NCI-H1694 (cell line): ENCODE measurements around the gene CEP97.
A peak's percentile ranks its signal among the peaks of the same experiment; 100 is the strongest.
"Not testable (repeated sequence)": the region's sequence is repeated elsewhere in the genome, so short reads cannot be mapped to it uniquely, and the experiment has no call there.

ENCODE experiments used
- DNase-seq: peaks from one replicate; lab custom pipeline; 2025; lab: John Stamatoyannopoulos, UW

The CEP97 gene

GRCh38 chr3:101762041-101762646 lies 37.7 kb downstream of the CEP97 start:
- DNase-seq = no peak

GRCh38 chr3:101777745-101778281 lies 53.4 kb downstream of the CEP97 start:
- DNase-seq = not testable (repeated sequence)

DNA sequence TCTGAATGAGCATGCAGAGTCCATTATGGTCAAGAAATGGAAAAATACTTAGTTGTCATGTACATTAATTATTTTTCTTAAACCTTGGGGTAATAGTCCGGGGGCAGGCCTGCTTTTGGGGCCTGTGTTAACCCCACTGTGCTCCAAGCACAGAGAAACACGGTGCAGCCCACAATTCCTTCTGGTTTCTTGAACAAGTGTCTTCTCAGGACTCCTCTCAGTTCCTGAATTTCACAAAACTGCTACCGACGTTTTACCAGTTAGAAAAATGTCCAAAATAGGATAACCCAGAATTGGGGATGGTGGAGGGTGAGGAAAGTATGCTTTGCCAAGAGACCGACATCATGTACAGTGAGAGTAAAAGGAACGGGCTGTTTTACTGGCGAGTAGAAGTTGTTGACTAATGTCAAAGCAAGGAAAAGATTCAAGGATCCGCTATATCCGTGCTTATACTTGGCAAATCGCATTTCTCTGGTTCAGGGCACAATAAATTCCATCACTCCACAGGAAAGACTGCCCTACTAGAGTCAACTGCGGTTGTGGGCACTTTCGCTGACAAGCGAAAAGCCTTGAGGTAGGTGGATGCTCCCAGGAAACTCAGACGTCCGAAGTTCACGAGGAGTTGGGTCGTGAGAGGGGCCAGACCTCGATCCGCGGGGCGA lies 54.1 kb downstream of the CEP97 start:
- DNase-seq = no peak

DNA sequence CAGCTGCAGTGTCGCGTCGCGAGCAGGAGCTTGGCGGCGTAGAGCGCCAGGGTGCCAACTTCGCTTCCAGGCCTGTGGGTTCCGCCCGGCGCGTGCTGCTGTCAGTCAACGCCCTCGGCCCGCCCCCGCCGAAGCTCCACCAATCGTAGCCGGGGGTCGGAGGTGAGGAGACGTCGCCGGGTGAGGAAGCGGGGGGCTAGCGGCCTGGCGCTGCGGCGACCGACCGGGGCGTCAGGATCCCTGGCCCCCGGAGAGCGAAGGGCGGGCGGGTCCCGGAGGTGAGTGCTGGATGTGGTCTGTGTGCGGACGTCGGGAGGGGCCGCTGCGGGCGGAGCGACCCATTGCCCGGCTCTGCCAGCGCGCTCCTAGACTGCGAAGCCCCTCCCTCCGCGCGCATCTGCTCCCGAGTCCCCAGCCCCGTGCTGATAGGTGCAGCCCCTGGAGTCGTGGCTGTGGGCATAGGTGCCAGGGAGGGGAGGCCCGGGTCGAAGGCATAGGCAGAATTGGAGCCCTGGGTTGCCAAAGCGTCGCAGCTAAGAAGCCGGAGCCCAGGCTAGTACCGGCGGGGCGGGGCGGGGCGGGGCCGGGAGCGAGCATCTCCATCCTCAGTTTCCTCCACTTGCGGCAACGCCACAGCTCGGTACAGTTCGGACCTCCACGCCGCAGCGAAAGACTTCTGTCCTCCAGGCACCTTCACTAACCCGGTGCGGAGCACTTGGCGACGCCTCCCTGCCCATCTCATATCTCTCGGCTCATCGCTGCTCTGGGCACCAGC lies 54.8 kb downstream of the CEP97 start, which contains the start of gene NXPE3:
TSS of gene NXPE3 (plus strand) at position 165 of the 775 bp plus-strand sequence. CDS start 6,386 bp downstream, outside the sequence.
- DNase-seq = peak; percentile 70

GRCh38 chr3:101779822-101780381 lies 55.5 kb downstream of the CEP97 start:
- peak; percentile 18 for DNase-seq

GRCh38 chr3:101780661-101781060 lies 56.2 kb downstream of the CEP97 start:
- no peak for DNase-seq

GRCh38 chr3:101781166-101781565 lies 56.8 kb downstream of the CEP97 start:
- DNase-seq = no peak

- no peak for DNase-seq
These were observed 60.6 kb downstream of the CEP97 start for GRCh38 chr3:101784855-101785613.

GRCh38 chr3:101791778-101792177 lies 67.4 kb downstream of the CEP97 start:
- DNase-seq = no peak

DNA sequence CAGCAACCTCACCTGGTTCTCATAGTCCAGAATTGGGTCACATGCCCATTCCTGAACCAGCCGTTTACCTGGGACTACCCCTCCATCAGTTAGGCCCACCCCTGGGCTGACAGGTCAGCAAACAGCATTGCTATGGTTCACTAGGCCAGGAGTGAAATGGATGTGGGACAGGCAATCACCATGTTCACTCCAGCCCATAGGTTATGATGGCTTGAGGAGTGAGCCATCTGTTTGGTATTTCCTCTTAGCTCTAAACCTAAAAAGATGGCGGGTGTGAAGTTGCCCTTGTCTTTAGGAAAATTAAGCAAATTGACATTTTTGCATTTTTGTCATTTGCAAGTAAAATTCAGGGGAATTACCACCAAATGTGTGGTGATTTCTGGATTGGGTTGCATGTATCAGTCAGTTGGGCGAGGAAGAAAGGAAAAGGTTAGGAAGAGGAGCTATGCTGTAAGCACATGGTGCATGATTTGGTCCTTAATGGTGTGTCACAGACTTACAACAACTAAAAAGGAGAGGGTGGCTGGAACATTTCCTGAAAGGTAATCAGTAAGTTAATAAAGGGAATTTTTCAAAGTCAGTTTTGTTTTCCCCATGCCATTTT lies 71.8 kb downstream of the CEP97 start:
- DNase-seq = no peak

DNA sequence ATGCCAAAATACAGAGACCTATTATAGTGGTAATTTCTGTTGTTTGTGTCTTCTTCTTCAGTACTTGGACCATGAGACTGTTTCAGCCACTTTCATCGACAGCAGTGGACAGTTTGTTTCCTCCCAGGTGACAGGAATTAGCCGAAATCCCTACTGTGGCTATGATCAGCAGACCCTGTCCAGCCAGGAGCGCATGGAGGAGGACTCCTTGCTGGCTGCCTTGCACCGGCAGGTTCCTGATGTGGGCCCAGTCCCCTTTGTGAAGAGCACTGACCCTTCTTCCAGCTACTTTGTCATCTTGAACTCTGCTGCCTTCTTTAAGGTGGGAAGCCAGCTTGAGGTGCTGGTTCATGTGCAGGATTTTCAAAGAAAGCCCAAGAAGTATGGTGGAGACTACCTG lies 76.8 kb downstream of the CEP97 start:
- DNase-seq = no peak

DNA sequence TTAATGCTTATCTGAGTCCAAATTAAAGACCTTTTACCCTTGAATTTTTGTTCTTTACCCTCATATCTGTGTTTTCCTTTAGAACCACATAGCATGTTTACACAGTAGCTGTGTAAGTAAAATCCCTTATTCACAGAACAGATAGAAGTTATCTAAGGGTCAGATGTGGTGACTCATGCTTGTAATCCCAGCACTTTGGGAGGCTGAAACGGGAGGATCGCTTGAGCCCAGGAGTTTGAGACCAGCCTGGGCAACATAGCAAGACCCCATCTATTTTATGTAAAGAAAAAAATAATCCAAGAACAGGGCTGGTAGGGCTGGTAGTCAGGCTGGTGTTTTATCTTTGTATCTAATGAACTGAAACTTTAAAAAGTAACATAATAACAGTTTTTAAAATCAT lies 77.8 kb downstream of the CEP97 start:
- DNase-seq = no peak

- peak; percentile 68 for DNase-seq
These were observed 78.9 kb downstream of the CEP97 start for GRCh38 chr3:101803173-101803782.

- DNase-seq = no peak
These were observed 79.5 kb downstream of the CEP97 start for GRCh38 chr3:101803939-101804338.

- no peak for DNase-seq
These were observed 82.1 kb downstream of the CEP97 start for GRCh38 chr3:101806491-101806890.

DNA sequence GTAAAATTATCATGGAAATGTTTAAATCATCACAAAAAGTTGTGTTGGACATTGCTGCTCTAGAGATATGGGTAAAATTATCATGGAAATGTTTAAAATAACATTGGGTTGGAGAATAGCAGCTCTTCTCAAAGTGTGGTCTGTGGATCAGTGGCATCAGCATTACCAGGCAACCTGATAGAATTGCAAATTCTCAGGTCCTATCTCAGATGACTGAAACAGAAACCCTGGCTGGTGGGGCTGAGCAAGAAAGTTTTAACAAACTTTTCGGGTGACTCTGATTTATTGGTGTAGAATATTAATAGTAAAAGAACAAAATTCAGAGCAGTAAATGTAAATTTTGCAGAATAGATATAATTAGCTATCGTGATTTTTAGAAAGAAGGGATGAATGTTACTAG lies 83.5 kb downstream of the CEP97 start:
- no peak for DNase-seq

GRCh38 chr3:101809178-101810021 lies 85.0 kb downstream of the CEP97 start:
- DNase-seq = peak; percentile 10

GRCh38 chr3:101810022-101810418 lies 85.6 kb downstream of the CEP97 start:
- DNase-seq = no peak

DNA sequence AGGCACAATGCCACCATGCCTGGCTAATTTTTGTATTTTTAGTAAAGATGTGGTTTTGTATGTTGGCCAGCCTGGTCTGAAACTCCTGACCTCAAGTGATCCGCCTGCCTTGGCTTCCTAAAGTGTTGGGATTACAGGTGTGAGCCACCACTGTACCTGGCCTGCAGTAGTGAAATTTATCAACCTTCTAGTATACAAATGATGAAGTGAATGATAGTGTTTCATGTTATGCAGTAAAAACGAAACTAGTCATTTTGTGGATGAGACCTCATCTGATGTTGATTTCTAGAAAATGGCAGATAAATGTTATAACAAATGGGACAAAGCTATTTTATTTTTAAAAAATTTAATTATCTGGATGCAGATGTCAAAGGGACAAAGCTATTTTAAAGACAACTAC lies 87.5 kb downstream of the CEP97 start:
- DNase-seq = no peak

DNA sequence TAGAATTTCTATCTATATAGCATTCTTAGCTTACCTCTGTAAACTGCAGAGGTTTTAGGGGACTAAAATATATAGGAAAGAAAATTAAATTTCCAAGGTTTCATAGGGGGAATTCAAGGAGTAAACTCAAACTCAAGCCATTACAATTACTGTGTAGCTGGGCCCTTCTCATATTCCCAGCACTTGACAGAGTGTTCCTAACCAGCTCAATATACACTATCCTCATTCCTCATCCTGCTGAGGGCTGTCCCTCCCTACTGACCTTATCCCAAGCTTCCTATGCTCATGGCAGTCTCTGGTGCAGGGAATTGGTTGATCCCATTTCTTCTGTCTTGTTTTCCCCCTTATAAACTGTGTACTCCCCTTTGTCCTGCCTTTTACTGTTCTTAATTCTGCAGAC lies 88.5 kb downstream of the CEP97 start:
- DNase-seq = no peak
